HepG2 (cell line): ENCODE measurements around the gene OR6S1. TPM values are rescaled to one million over a fixed set of nuclear protein-coding genes. Genes with fewer than 3 reads are reported as not detected.

Experiments used
- ATM ChIP-seq: fragments of 450-650 bp; IDR thresholded peaks from 2 replicates; pipeline ENCODE4 v1.7.1; 2017; ENCODE audit warnings: mild to moderate bottlenecking, borderline replicate concordance
- CHD4 ChIP-seq: fragments of 200-600 bp; sonication (generic); IDR thresholded peaks from 2 replicates; pipeline ENCODE4 v1.7.0; 2017; ENCODE audit warnings: mild to moderate bottlenecking, low read length, borderline replicate concordance
- DR1 ChIP-seq: sonication (generic); formaldehyde crosslinking; IDR thresholded peaks from 2 replicates; pipeline ENCODE4 v1.8.0; 2021; ENCODE audit warnings: mild to moderate bottlenecking, missing genetic modification reagents, inconsistent platforms
- FOXK2 ChIP-seq: fragments of 450-650 bp; IDR thresholded peaks from 2 replicates; pipeline ENCODE4 v1.6.1; 2016
- GLMP ChIP-seq: sonication (generic); formaldehyde crosslinking; IDR thresholded peaks from 2 replicates; pipeline ENCODE4 v1.9.0; 2021; ENCODE audit warnings: missing genetic modification reagents, mild to moderate bottlenecking, borderline replicate concordance
- JARID2 ChIP-seq: sonication (generic); formaldehyde crosslinking; IDR thresholded peaks from 2 replicates; pipeline ENCODE4 v1.8.1; 2023; ENCODE audit warnings: missing genetic modification reagents, inconsistent platforms; ENCODE audit not compliant: insufficient replicate concordance
- MYNN ChIP-seq: sonication (generic); formaldehyde crosslinking; IDR thresholded peaks from 2 replicates; pipeline ENCODE4 v1.4.0; 2020; ENCODE audit warnings: mild to moderate bottlenecking, low read depth, missing genetic modification reagents
- PBX3 ChIP-seq: sonication (generic); formaldehyde crosslinking; IDR thresholded peaks from 2 replicates; pipeline ENCODE4 v1.8.1; 2023; ENCODE audit warnings: missing genetic modification reagents, inconsistent platforms, borderline replicate concordance
- PPARG ChIP-seq: conservative IDR thresholded peaks from 2 replicates; pipeline ENCODE4 v1.6.1; 2016; ENCODE audit warnings: missing biosample characterization, missing genetic modification reagents
- RFX3 ChIP-seq: IDR thresholded peaks from 2 replicates; pipeline ENCODE4 v1.6.1; 2016; ENCODE audit warnings: missing biosample characterization, missing genetic modification reagents
- SMAD9 ChIP-seq: sonication (generic); formaldehyde crosslinking; IDR thresholded peaks from 2 replicates; pipeline ENCODE4 v1.5.1; 2020; ENCODE audit warnings: mild to moderate bottlenecking, missing genetic modification reagents
- TFE3 ChIP-seq: IDR thresholded peaks from 2 replicates; pipeline ENCODE4 v1.6.1; 2016
- ZBTB25 ChIP-seq: IDR thresholded peaks from 2 replicates; pipeline ENCODE4 v1.6.1; 2018; ENCODE audit warnings: missing genetic modification reagents
- ZBTB46 ChIP-seq: sonication (generic); formaldehyde crosslinking; IDR thresholded peaks from 2 replicates; pipeline ENCODE4 v1.4.0; 2020; ENCODE audit warnings: mild to moderate bottlenecking, missing genetic modification reagents, borderline replicate concordance
- ZNF101 ChIP-seq: sonication (generic); formaldehyde crosslinking; IDR thresholded peaks from 2 replicates; pipeline ENCODE4 v1.4.0; 2020; ENCODE audit warnings: mild to moderate bottlenecking, low read depth, missing genetic modification reagents, borderline replicate concordance
- ZNF232 ChIP-seq: sonication (generic); formaldehyde crosslinking; IDR thresholded peaks from 2 replicates; pipeline ENCODE4 v1.4.0; 2020; ENCODE audit warnings: missing genetic modification reagents, borderline replicate concordance
- ZNF512 ChIP-seq: sonication (generic); formaldehyde crosslinking; IDR thresholded peaks from 2 replicates; pipeline ENCODE4 v1.4.0; 2020; ENCODE audit warnings: mild to moderate bottlenecking, missing genetic modification reagents
- ZNF564 ChIP-seq: sonication (generic); formaldehyde crosslinking; IDR thresholded peaks from 2 replicates; pipeline ENCODE4 v1.8.1; 2023; ENCODE audit warnings: mild to moderate bottlenecking, missing genetic modification reagents
- ZNF570 ChIP-seq: sonication (generic); formaldehyde crosslinking; IDR thresholded peaks from 2 replicates; pipeline ENCODE4 v1.4.0; 2020; ENCODE audit warnings: mild to moderate bottlenecking, missing genetic modification reagents, borderline replicate concordance
- ZNF747 ChIP-seq: sonication (generic); formaldehyde crosslinking; IDR thresholded peaks from 2 replicates; pipeline ENCODE4 v1.8.1; 2023; ENCODE audit warnings: missing genetic modification reagents, mild to moderate bottlenecking, borderline replicate concordance
- ZNF761 ChIP-seq: sonication (generic); formaldehyde crosslinking; conservative IDR thresholded peaks from 2 replicates; pipeline ENCODE4 v1.4.0; 2020; ENCODE audit warnings: mild to moderate bottlenecking, missing genetic modification reagents
- polyA plus RNA-seq, 8 experiments: library from polyadenylated mRNA; depleted of rRNA in 3 of 8; stranded (reverse) in 7 of 8; unstranded in 1 of 8; fragments of >200 nt; fragmentation: Illumina TruSeq in 4 of 8; extraction: Trizol in 4 of 8; gene quantifications; 2 replicates each; pipeline versions ENCODE4 v1.2.1 to v1.2.3, GENCODE V29; 2011 to 2016; ENCODE audit warnings: low read depth in 4 of 8, missing spikeins in 1 of 8, mixed read lengths in 1 of 8; ENCODE audit not compliant: insufficient read depth in 1 of 8
- total RNA-seq, 5 experiments: library from RNA; depleted of rRNA; stranded (reverse); fragments of >200 nt; fragmentation: Illumina TruSeq; extraction: Trizol; gene quantifications; 2 replicates each; pipeline ENCODE4 v1.2.3, GENCODE V29; 2016; ENCODE audit warnings: low read depth in 1 of 5

Gene OR6S1
- total and polyA plus RNA-seq, 2 of the 13 experiments (the other 11 are each of a cell fraction or from before 2014, with no cell fraction given) = 0.09 TPM; not detected in 1

GRCh38 chr14:20671597-20672283 lies 30.2 kb upstream of the OR6S1 start (continued):
- TF ChIP-seq ZBTB46 (CRISPR knock-in tag) (no peak), GLMP (CRISPR knock-in tag) (no peak), PBX3 (no peak), ATM (no peak), ZNF101 (CRISPR knock-in tag) (no peak), CHD4 (no peak; the same call in 1 of the 2 replicates), PPARG (CRISPR knock-in tag) (peak; percentile 87), SMAD9 (CRISPR knock-in tag) (no peak), ZNF564 (CRISPR knock-in tag) (no peak), TFE3 (CRISPR knock-in tag) (no peak; the same call in 1 of the 2 replicates), ZNF232 (CRISPR knock-in tag) (no peak), ZNF512 (CRISPR knock-in tag) (no peak), ZBTB25 (CRISPR knock-in tag) (no peak), DR1 (CRISPR knock-in tag) (no peak), FOXK2 (peak; percentile 46; the same call in 1 of the 2 replicates), ZNF570 (CRISPR knock-in tag) (no peak), ZNF747 (CRISPR knock-in tag) (0 out of 2 replicates have a peak, but pooled peaks have one; percentile 51), RFX3 (CRISPR knock-in tag) (no peak), ZNF761 (no peak), MYNN (no peak), JARID2 (no peak)
